NCI-H1417 treated with DMSO at 0.1 percent for 48 hours (cell line): ENCODE data around the gene EEF1A2.

Source experiments
- DNase-seq: peaks from one replicate; lab custom pipeline; 2025; lab: John Stamatoyannopoulos, UW

EEF1A2 gene

DNA sequence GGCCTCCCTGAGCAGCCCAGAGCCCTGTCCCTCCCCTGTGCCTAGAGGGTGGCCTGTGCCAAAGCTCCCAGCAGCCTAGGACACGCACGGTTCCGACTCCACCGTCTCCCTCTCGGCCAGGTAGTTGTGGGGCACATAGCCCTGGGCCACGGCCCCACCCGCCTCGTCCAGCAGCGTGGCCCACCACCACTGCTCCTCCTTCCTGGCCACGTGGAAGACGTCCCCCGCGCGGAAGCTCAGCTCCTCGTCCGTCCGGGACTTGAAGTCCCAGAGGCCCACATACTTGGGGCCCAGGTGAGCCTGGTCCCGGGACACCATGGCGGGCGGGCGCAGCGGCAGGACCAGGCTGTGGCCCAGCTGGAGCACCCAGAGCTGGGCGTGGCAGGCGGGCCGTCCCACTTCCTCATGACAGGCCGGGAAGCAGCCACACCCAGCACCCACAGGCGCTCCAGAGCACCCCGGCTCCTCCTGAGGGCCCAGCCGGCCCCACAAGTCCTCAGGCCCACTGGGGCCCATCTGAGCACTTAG, 38.2 kb upstream of the EEF1A2 start, which contains the start of gene PTK6:
TSS of gene PTK6 (minus strand) at position 380 of the 528 bp plus-strand sequence. CDS start at position 318, 62 bp downstream.
- DNase-seq, result no peak

GRCh38 chr20:63536241-63536977, 37.5 kb upstream of the EEF1A2 start:
- DNase-seq, result peak; percentile 50

DNA sequence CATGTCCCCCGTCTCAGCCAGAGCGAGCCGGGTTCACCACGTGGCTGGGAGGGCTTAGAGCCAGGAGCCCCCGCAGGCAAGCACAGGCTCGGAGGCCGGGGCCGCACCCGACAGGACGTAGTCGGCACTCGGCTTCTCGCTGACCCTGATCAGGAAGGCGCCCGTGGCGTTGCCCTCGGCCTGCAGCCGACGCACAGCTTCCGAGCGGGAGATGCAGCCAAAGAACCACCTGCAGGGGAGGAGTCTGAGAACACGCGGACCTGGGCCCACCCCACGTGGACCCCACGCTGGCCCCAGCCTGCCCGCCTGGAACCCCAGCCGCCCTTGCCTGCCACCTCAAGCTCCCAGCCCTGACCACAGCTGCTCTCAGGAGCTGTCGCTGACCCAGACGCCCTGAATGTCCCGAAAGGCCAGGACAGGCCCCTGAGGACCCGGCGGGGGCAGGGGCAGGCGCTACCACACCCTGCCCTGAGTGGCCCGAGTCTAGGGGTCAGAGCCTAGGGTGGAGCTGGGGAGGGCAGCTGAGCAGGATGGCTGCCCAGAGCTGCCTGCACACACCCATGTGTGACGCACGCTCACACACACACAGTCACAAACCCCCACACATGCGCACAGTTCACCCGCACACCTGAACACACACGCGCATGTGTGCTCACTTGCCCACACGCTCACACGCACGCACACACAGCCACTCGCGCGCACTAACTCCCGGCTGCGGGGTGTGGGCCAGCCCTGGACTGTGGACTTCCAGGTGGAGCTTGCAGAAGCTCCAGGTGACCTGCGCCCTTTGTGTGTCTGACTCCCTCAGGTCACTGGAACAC, 36.2 kb upstream of the EEF1A2 start:
- DNase-seq, result no peak

GRCh38 chr20:63534427-63534830, 35.5 kb upstream of the EEF1A2 start:
- no peak for DNase-seq

GRCh38 chr20:63533871-63534393, 35.0 kb upstream of the EEF1A2 start:
- DNase-seq, result no peak

DNA sequence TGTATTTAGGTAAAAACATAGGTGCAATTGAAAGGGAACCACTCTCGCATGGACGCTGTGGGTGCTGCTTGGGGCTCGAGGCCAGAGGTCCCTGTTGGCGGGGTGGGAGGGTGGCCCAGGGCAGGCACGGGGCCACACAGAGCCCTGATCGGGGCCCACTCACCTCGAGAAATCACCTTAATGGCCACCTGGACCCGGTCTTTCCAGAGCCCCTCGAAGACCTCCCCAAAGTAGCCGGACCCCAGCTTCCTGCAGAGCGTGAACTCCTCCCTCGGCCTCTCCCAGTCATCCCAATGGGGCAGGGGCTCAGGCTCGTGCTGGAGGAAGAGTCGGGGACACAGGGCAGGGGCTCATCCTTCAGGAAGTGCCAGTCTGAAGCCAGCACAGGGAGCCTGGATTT, 34.5 kb upstream of the EEF1A2 start:
- DNase-seq, result no peak

DNA sequence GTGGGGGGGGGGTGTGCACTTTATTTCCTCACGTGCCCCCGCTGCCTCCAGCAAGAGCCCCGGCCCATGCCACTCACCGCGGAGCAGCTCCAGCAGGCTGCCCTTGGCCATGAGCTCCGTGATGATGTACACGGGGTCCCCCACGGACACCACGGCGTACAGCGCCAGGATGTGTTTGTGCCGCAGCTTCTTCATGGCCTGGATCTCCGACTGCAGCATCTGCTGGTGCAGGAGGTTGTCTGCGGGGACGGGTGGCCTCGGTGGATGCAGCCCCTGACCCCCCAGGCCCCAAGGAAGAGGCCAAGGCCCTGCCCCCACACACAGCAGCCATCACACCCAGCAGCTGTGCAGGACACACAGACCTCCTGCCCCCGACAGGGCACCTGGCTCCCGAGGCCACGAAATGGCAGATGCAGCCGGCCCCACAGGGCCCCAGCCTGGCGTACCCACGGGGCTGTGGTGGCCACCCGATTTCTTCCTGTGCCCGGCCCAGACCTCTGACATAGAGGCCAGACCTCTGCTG, 33.6 kb upstream of the EEF1A2 start:
- no peak for DNase-seq

GRCh38 chr20:63531686-63532448, 33.0 kb upstream of the EEF1A2 start:
- no peak for DNase-seq

GRCh38 chr20:63530788-63531160, 31.9 kb upstream of the EEF1A2 start:
- no peak for DNase-seq

DNA sequence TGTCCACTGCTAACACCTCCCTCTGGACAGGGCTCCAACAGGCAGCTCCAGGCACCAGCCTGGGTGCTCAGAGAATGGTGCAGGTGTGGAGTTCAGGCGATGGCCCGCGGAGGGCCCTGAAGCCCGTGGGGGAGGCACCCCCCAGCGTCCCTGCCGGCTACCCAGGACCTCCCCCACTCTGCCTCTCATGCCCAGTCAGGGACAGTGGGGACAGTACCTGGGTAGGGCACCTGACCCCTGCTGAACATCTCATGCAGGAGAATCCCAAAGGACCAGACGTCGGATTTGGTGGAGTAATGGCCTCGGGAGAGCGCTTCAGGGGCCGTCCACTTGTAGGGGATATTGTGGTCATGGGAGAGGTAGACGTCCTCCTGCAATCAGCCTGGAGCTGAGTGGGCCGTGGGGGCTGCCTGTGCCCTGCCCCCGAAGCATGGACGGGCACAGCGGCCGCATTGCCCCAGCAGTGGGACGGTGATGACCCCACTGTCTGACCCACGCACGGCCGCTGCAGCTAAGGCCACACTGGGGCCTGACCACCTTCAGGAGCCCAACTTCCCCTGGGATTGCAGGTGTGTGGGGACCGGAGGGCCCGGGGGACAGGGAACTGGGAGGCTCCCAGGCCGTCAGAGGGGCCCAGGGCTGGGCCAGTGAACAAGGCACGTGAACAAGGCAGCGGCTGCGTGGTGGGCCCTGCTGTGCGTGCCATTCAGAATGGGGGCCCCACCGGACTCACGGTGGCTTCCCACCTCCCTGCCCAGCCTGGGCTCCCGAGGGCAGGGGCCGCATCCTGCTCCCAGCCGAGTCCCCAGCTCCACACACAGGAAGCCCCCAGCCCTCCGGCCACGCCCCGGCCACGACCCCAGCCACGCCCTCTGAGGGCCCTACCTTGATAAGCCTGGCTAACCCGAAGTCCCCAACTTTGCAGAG, 31.2 kb upstream of the EEF1A2 start:
- DNase-seq, result no peak

DNA sequence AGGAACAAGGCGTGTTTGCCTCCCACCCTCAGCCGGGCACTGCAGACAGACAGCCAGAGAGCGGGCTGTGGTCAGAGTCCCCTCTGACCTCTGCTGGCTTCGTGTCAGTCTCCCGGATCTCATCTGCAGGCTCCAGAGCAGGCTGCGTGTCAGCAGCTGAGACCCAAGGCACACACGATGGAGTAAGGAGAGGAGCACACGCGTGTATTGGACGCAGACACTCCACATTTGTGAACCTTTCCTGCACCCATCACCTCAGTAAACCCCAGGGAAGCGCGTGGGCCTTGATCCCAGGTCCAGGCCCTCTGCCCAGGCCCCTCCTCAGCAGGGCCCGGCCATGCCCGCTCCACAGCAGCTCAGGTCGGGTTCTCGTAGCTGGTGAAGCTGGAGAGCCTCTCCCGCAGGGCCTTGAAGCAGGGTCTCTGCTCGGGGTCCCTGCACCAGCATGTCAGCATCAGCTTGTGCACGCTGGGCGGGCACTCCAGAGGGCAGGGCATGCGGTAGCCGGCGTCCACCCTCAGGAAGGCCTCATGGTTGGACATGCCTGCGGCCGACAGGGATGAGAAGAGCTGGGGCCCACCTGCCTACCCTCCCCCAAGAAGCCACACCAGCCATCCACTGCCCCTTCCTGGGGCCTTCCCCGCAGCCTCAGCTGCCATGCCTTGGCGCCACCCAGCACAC, 30.4 kb upstream of the EEF1A2 start:
- no peak for DNase-seq

- no peak for DNase-seq
Observed at GRCh38 chr20:63527184-63527583, 28.3 kb upstream of the EEF1A2 start.

DNA sequence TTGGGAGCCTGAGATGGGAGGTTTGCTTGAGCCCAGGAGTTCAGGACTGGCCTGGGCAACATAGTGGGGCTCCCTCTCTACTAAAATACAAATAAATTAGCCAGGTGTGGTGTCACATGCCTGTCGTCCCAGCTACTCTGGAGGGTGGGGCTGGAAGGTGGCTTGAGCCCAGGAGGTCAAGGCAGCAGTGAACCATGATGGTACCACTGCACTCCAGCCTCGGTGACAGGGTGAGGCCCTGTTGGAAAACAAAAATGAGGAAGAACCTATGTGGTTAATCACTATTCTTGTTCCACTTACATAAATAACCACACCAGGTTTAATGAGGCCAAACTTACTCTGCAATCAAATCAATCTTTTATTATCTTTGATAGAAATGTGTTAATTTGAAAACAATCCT, 27.1 kb upstream of the EEF1A2 start:
- no peak for DNase-seq

GRCh38 chr20:63525185-63525584, 26.3 kb upstream of the EEF1A2 start:
- no peak for DNase-seq

GRCh38 chr20:63522981-63523611, 24.2 kb upstream of the EEF1A2 start:
- DNase-seq, result no peak

GRCh38 chr20:63522091-63522868, 23.4 kb upstream of the EEF1A2 start:
- no peak for DNase-seq

DNA sequence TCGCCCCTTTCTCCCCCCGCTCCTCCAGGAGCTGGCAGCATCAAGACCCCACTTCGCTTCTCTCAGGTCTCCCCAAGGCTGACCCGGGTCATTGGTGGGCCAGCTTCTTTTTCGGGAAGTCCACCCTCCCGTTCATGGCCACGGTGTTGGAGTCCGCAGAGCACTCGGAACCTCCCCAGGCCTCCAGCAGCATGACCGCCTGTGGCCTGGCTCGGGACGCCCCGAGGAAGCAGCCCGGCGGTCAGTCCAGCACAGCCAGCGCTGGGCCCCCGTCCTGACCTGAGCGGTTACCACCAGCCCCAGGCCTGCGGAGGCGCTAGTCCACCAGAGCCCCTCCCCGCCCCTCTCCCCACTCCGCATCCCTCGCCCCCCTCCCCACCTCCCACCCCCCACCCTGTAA, 22.7 kb upstream of the EEF1A2 start:
- no peak for DNase-seq

DNA sequence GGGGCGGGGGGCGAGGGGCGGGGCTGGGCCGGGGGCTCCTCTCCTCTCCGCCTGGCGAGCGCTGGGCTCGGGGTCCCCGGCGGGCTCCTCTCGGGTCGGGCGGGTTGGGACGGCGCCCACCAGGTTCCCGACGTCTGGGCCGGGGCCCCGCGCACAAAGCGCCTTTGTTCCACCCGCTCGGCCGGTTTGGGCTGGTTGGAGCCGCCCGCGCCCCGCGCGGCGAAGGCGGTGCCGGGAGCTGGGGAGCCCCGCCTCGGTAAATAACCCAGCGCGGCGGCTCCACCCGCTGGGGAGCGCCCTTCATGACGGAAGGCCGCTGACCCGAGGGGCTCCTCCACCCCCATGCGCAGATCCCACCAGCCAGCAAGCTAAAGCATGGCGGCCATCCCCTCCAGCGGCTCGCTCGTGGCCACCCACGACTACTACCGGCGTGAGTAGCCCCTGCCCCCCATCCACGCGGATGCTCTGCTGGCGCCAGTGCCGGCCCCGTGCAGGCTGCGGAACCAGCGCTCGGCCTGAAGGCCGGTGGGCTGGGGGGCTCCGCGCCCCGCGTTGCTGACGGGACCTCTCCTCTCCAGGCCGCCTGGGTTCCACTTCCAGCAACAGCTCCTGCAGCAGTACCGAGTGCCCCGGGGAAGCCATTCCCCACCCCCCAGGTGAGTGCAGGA, 22.2 kb upstream of the EEF1A2 start:
- no peak for DNase-seq
